HG02840 (cell line): Measurements from ENCODE around the gene GRIN2A.

Source experiments
- ATAC-seq: cut with Tn5 transposase; IDR thresholded peaks from one replicate; pipeline ENCODE4 v1.9.1; 2021; ENCODE audit warnings: mild to moderate bottlenecking, moderate library complexity, moderate number of reproducible peaks; ENCODE audit not compliant: unreplicated experiment, low FRiP score

Gene GRIN2A

GRCh38 chr16:10137341-10137740 is 44.9 kb downstream of the GRIN2A start:
- no peak for ATAC-seq

GRCh38 chr16:10136916-10137315 is 45.3 kb downstream of the GRIN2A start:
- no peak for ATAC-seq

GRCh38 chr16:10130538-10130937 is 51.7 kb downstream of the GRIN2A start:
- no peak for ATAC-seq

GRCh38 chr16:10128397-10129258 is 53.6 kb downstream of the GRIN2A start:
- no peak for ATAC-seq

- no peak for ATAC-seq
Measured at GRCh38 chr16:10126686-10127085, 55.5 kb downstream of the GRIN2A start.

- ATAC-seq: no peak
Measured at GRCh38 chr16:10123141-10123540, 59.1 kb downstream of the GRIN2A start.

GRCh38 chr16:10122546-10122945 is 59.7 kb downstream of the GRIN2A start:
- ATAC-seq: no peak

GRCh38 chr16:10121897-10122425 is 60.3 kb downstream of the GRIN2A start:
- no peak for ATAC-seq

- ATAC-seq: no peak
Measured at GRCh38 chr16:10121491-10121890, 60.7 kb downstream of the GRIN2A start.

GRCh38 chr16:10120953-10121352 is 61.3 kb downstream of the GRIN2A start:
- no peak for ATAC-seq

GRCh38 chr16:10114409-10114808 is 67.8 kb downstream of the GRIN2A start:
- no peak for ATAC-seq

GRCh38 chr16:10113248-10113647 is 69.0 kb downstream of the GRIN2A start:
- no peak for ATAC-seq

GRCh38 chr16:10112021-10112420 is 70.2 kb downstream of the GRIN2A start:
- ATAC-seq: no peak

GRCh38 chr16:10111156-10111761 is 71.0 kb downstream of the GRIN2A start:
- no peak for ATAC-seq

- no peak for ATAC-seq
Measured at GRCh38 chr16:10110552-10110951, 71.7 kb downstream of the GRIN2A start.

- ATAC-seq: no peak
Measured at GRCh38 chr16:10107081-10107480, 75.1 kb downstream of the GRIN2A start.

- no peak for ATAC-seq
Measured at GRCh38 chr16:10103700-10104099, 78.5 kb downstream of the GRIN2A start.

GRCh38 chr16:10103118-10103517 is 79.1 kb downstream of the GRIN2A start:
- no peak for ATAC-seq

- ATAC-seq: no peak
Measured at GRCh38 chr16:10100829-10101228, 81.4 kb downstream of the GRIN2A start.

- ATAC-seq: no peak
Measured at GRCh38 chr16:10098991-10099390, 83.2 kb downstream of the GRIN2A start.

- no peak for ATAC-seq
Measured at GRCh38 chr16:10097271-10097670, 85.0 kb downstream of the GRIN2A start.

- ATAC-seq: no peak
Measured at GRCh38 chr16:10093576-10093975, 88.7 kb downstream of the GRIN2A start.
